KMS-11 (cell line): ENCODE data around the gene MICAL3.

Source experiments
- H2AFZ ChIP-seq: fragments of 200-600 bp; sonication (generic); 2 replicates; pipeline ENCODE4 v1.6.1; 2016; ENCODE audit warnings: antibody characterized with exemption, mixed run types, low read depth
- H3K27ac ChIP-seq: fragments of 200-600 bp; sonication (generic); 2 replicates; pipeline ENCODE4 v1.6.1; 2016; ENCODE audit warnings: mild to moderate bottlenecking, mixed run types
- H3K27me3 ChIP-seq: fragments of 200-600 bp; sonication (generic); 2 replicates; pipeline ENCODE4 v1.6.1; 2017; ENCODE audit warnings: mild to moderate bottlenecking, low read depth, mixed run types, moderate library complexity; ENCODE audit not compliant: insufficient read depth
- H3K36me3 ChIP-seq: fragments of 200-600 bp; sonication (generic); 2 replicates; pipeline ENCODE4 v1.6.1; 2017; ENCODE audit warnings: mild to moderate bottlenecking, mixed run types; ENCODE audit not compliant: insufficient read depth
- H3K4me1 ChIP-seq: fragments of 200-600 bp; sonication (generic); 2 replicates; pipeline ENCODE4 v1.6.1; 2016; ENCODE audit warnings: mild to moderate bottlenecking, low read depth, mixed run types; ENCODE audit not compliant: poor library complexity, severe bottlenecking
- H3K4me2 ChIP-seq: fragments of 200-600 bp; sonication (generic); 2 replicates; pipeline ENCODE4 v1.7.0; 2016; ENCODE audit warnings: mild to moderate bottlenecking, mixed run types
- H3K4me3 ChIP-seq: fragments of 200-600 bp; sonication (generic); IDR thresholded peaks from 2 replicates; pipeline ENCODE4 v1.6.1; 2017; ENCODE audit warnings: low read depth, low read length, mixed read lengths; ENCODE audit not compliant: insufficient read depth
- H3K79me2 ChIP-seq: fragments of 200-600 bp; sonication (generic); 2 replicates; pipeline ENCODE4 v1.6.1; 2016; ENCODE audit warnings: low read depth, mixed run types; ENCODE audit not compliant: insufficient read depth
- H3K9ac ChIP-seq: fragments of 200-600 bp; sonication (generic); 2 replicates; pipeline ENCODE4 v1.6.1; 2016; ENCODE audit warnings: mild to moderate bottlenecking, mixed run types
- H4K20me1 ChIP-seq: fragments of 200-600 bp; sonication (generic); 2 replicates; pipeline ENCODE4 v1.6.1; 2016; ENCODE audit warnings: mild to moderate bottlenecking, mixed run types; ENCODE audit not compliant: insufficient read depth
- CTCF ChIP-seq: fragments of 200-600 bp; sonication (generic); conservative IDR thresholded peaks from 2 replicates; pipeline ENCODE4 v1.6.1; 2017; ENCODE audit warnings: low read depth, mild to moderate bottlenecking, antibody characterized with exemption, low read length, moderate library complexity, mixed read lengths

MICAL3 gene

GRCh38 chr22:17861909-17862308, 162.5 kb downstream of the MICAL3 start:
- Histone ChIP-seq H4K20me1 (no peaks in the 10 kb centered on the region), H3K27me3 (no peaks in the 10 kb centered on the region), H3K36me3 (no peaks in the 10 kb centered on the region), H3K27ac (no peak overlapping the region), H3K4me3 (no peak overlapping the region), H2AFZ (no peak overlapping the region), H3K4me1 (peaks cover 21% of the 10 kb centered on the region), H3K79me2 (no peaks in the 10 kb centered on the region), H3K4me2 (no peak overlapping the region), H3K9ac (no peak overlapping the region)
- no peak for TF ChIP-seq CTCF

GRCh38 chr22:17860220-17860965, 164.0 kb downstream of the MICAL3 start:
- no peak overlapping the region for H3K4me2 ChIP-seq
- no peak overlapping the region for H2AFZ ChIP-seq
- H3K27ac ChIP-seq = no peak overlapping the region
- H3K36me3 ChIP-seq = no peaks in the 10 kb centered on the region
- no peaks in the 10 kb centered on the region for H3K79me2 ChIP-seq
- H3K4me1 ChIP-seq = peaks cover 21% of the 10 kb centered on the region
- H3K4me3 ChIP-seq = no peak overlapping the region
- no peaks in the 10 kb centered on the region for H3K27me3 ChIP-seq
- no peak for TF ChIP-seq CTCF
- H4K20me1 ChIP-seq = no peaks in the 10 kb centered on the region
- no peak overlapping the region for H3K9ac ChIP-seq

- no peak overlapping the region for H3K4me3 ChIP-seq
- H3K9ac ChIP-seq = no peak overlapping the region
- no peak overlapping the region for H3K27ac ChIP-seq
- H3K27me3 ChIP-seq = no peaks in the 10 kb centered on the region
- H2AFZ ChIP-seq = no peak overlapping the region
- no peaks in the 10 kb centered on the region for H3K36me3 ChIP-seq
- H3K79me2 ChIP-seq = no peaks in the 10 kb centered on the region
- peaks cover 8% of the 10 kb centered on the region for H3K4me1 ChIP-seq
- no peak overlapping the region for H3K4me2 ChIP-seq
- no peaks in the 10 kb centered on the region for H4K20me1 ChIP-seq
- no peak for TF ChIP-seq CTCF
These were observed 166.3 kb downstream of the MICAL3 start for GRCh38 chr22:17858033-17858432.

GRCh38 chr22:17855572-17856290, 168.6 kb downstream of the MICAL3 start:
- no peak for TF ChIP-seq CTCF

More at GRCh38 chr22:17855572-17856290, 168.6 kb downstream of the MICAL3 start:
- H3K4me3 ChIP-seq = no peak overlapping the region
- H3K79me2 ChIP-seq = no peaks in the 10 kb centered on the region
- H3K4me1 ChIP-seq = no peaks in the 10 kb centered on the region
- H3K36me3 ChIP-seq = no peaks in the 10 kb centered on the region
- H3K4me2 ChIP-seq = no peak overlapping the region
- H4K20me1 ChIP-seq = no peaks in the 10 kb centered on the region
- H3K27me3 ChIP-seq = no peaks in the 10 kb centered on the region
- no peak overlapping the region for H2AFZ ChIP-seq
- H3K27ac ChIP-seq = no peak overlapping the region
- no peak overlapping the region for H3K9ac ChIP-seq
